PC-3 (cell line): Measurements from ENCODE around the gene HBG2.

Experiments
- CTCF ChIP-seq: fragments of 300-600 bp; sonication (generic); conservative IDR thresholded peaks from 2 replicates; pipeline ENCODE4 v1.5.1; 2017; ENCODE audit warnings: antibody characterized with exemption, low read depth, mild to moderate bottlenecking, low read length
- EZH2 ChIP-seq: fragments of 300-600 bp; sonication (generic); IDR thresholded peaks from one replicate; pipeline ENCODE4 v1.6.1; 2017; ENCODE audit warnings: antibody characterized with exemption, mild to moderate bottlenecking, low read length; ENCODE audit not compliant: unreplicated experiment

- TF ChIP-seq CTCF (no peak), EZH2 (no peak)
Observed at GRCh38 chr11:5243816-5244180, 10.8 kb downstream of the HBG2 start.
